Prostate gland (tissue), 2 donors: ENCODE data around the gene CELSR2. TPM values are rescaled to one million over a fixed set of nuclear protein-coding genes. Genes with fewer than 3 reads are reported as not detected.

Experiments
- DNase-seq: peaks from one replicate; pipeline ENCODE4 v3.0.0-alpha.2; 2019; ENCODE audit warnings: low spot score
- H3K27ac ChIP-seq, 2 donors: fragments of 200-600 bp; sonication (generic); 2 replicates each; pipeline ENCODE4 v1.5.1; 2017 to 2019
- H3K27me3 ChIP-seq: fragments of 200-600 bp; sonication (generic); replicated peaks from 2 replicates; pipeline ENCODE4 v1.5.1; 2019; ENCODE audit not compliant: insufficient read depth
- H3K36me3 ChIP-seq, 2 donors: fragments of 200-600 bp; sonication (generic); 1 replicate in 1 of 2; 2 replicates in 1 of 2; pipeline versions ENCODE4 v1.5.1 to v1.8.1; 2017 to 2019
- H3K4me1 ChIP-seq: fragments of 200-600 bp; sonication (generic); replicated peaks from 2 replicates; pipeline ENCODE4 v1.5.1; 2019
- H3K4me3 ChIP-seq, 2 donors: fragments of 200-600 bp; sonication (generic); 2 replicates each; pipeline ENCODE4 v1.5.1; 2017 to 2019
- H3K9me3 ChIP-seq: fragments of 200-600 bp; sonication (generic); 2 replicates; pipeline ENCODE4 v1.5.1; 2017
- CTCF ChIP-seq, 4 experiments: fragments of 200-600 bp in 2 of 4; fragments of 450-650 bp in 2 of 4; sonication (generic) in 2 of 4; IDR thresholded peaks; 1 replicate in 3 of 4; 2 replicates in 1 of 4; pipeline ENCODE4 v1.5.1; 2016 to 2019; ENCODE audit warnings: antibody characterized with exemption in 4 of 4, mild to moderate bottlenecking in 2 of 4, moderate library complexity in 2 of 4
- POLR2A ChIP-seq: fragments of 450-650 bp; IDR thresholded peaks from one replicate; pipeline ENCODE4 v1.6.1; 2016; ENCODE audit warnings: antibody characterized with exemption, mild to moderate bottlenecking
- POLR2AphosphoS5 ChIP-seq: sonication (generic); formaldehyde crosslinking; IDR thresholded peaks from one replicate; pipeline ENCODE4 v1.6.1; 2017; ENCODE audit warnings: antibody characterized with exemption
- WGBS: methylation state at CpG from one replicate; pipeline ENCODE4 v1.1.5; 2018; 5-methylcytosine and 5-hydroxymethylcytosine counted together
- intact Hi-C: fragments of 100-400 bp; cut with DNase I; formaldehyde crosslinking; loops from one replicate; pipeline ENCODE4 v1.14.2; 2022
- total RNA-seq, 2 donors: library from RNA; depleted of rRNA; stranded (reverse); fragments of >200 nt; gene quantifications; one replicate each; pipeline ENCODE4 v1.1.0, GENCODE V29; 2016

Gene CELSR2
- total RNA-seq, 2 donors from 2014 or later, result 18.8 to 118 TPM

- intact Hi-C loops, result no loop called here
- Histone ChIP-seq H3K4me1 (peaks cover 4% of the 10 kb centered on the region), H3K27ac (no peak overlapping the region), H3K36me3 (no peaks in the 10 kb centered on the region), H3K9me3 (no peaks in the 10 kb centered on the region), H3K27me3 (no peaks in the 10 kb centered on the region), H3K4me3 (no peak overlapping the region)
- TF ChIP-seq POLR2AphosphoS5, result no peak
- TF ChIP-seq CTCF (IDR thresholded peaks at IDR 0.05), result no peak
- no peak for TF ChIP-seq POLR2A
- WGBS, result 93% methylated on average over 12 of the region's 12 CpGs
- no peak for DNase-seq
Observed at GRCh38 chr1:109280862-109281261, 31.5 kb downstream of the CELSR2 start.

- intact Hi-C loops, result loop anchor here (2.0 kb wide), 1 partner anchor 117 kb away; no protein-coding TSS in a partner anchor
- no peak for DNase-seq
- H3K27ac ChIP-seq, result no peak overlapping the region
Observed at GRCh38 chr1:109281680-109282496, 32.5 kb downstream of the CELSR2 start.

GRCh38 chr1:109282497-109282951, 33.2 kb downstream of the CELSR2 start:
- no peaks in the 10 kb centered on the region for H3K36me3 ChIP-seq
- H3K27ac ChIP-seq, result peak overlapping the region; percentile 85 to 87
- no peaks in the 10 kb centered on the region for H3K27me3 ChIP-seq
- intact Hi-C loops, result loop anchor here (2.0 kb wide), 1 partner anchor 116 kb away; no protein-coding TSS in a partner anchor
- H3K4me1 ChIP-seq, result peaks cover 4% of the 10 kb centered on the region
- WGBS, result 4% methylated on average over 10 of the region's 10 CpGs
- peak overlapping the region; percentile 44 to 48 for H3K4me3 ChIP-seq
- TF ChIP-seq POLR2AphosphoS5, result no peak
- TF ChIP-seq POLR2A, result no peak
- TF ChIP-seq CTCF (IDR thresholded peaks at IDR 0.05), result no peak
- H3K9me3 ChIP-seq, result no peaks in the 10 kb centered on the region
- no peak for DNase-seq

More at GRCh38 chr1:109281680-109282496, 32.5 kb downstream of the CELSR2 start:
- H3K4me3 ChIP-seq, result peak overlapping the region in 1 of 2 donors; percentile 48
- H3K9me3 ChIP-seq, result no peaks in the 10 kb centered on the region
- 58% methylated on average over 28 of the region's 28 CpGs for WGBS
- H3K27me3 ChIP-seq, result no peaks in the 10 kb centered on the region
- H3K36me3 ChIP-seq, result no peaks in the 10 kb centered on the region
- TF ChIP-seq POLR2A (no peak), CTCF (IDR thresholded peaks at IDR 0.05) (no peak), POLR2AphosphoS5 (no peak)
- H3K4me1 ChIP-seq, result peaks cover 4% of the 10 kb centered on the region

- TF ChIP-seq POLR2AphosphoS5 (peak; percentile 96), CTCF (IDR thresholded peaks at IDR 0.05) (peak in 3 of 4 experiments; percentile 31 to 68 (median 65)), POLR2A (peak; percentile 71)
- H3K27ac ChIP-seq, result peak within 1 kb of the TSS; percentile 85 to 87
- H3K4me1 ChIP-seq, result peaks cover 4% of the 10 kb centered on the region
- DNase-seq, result peak; percentile 98
- no peaks in the 10 kb centered on the region for H3K36me3 ChIP-seq
- intact Hi-C loops, result loop anchor here (2.0 kb wide), 1 partner anchor 116 kb away; no protein-coding TSS in a partner anchor
- no peaks in the 10 kb centered on the region for H3K9me3 ChIP-seq
- WGBS, result under 1% methylated on average over 56 of the region's 56 CpGs
- peak within 1 kb of the TSS; percentile 44 to 48 for H3K4me3 ChIP-seq
- no peaks in the 10 kb centered on the region for H3K27me3 ChIP-seq
Observed at GRCh38 chr1:109282952-109283747, 33.8 kb downstream of the CELSR2 start, which contains the start of gene PSRC1. Gene PSRC1 (minus strand): TSS chr1:109283145.
